Measurements from ENCODE around the gene SGPP1. TPM values are rescaled to one million over a fixed set of nuclear protein-coding genes. Genes with fewer than 3 reads are reported as not detected.
"Not testable (repeated sequence)": the region's sequence is repeated elsewhere in the genome, so short reads cannot be mapped to it uniquely, and the experiment has no call there.

The SGPP1 gene
- total RNA-seq, 1 donor from 2014 or later: 6.5 TPM

DNA sequence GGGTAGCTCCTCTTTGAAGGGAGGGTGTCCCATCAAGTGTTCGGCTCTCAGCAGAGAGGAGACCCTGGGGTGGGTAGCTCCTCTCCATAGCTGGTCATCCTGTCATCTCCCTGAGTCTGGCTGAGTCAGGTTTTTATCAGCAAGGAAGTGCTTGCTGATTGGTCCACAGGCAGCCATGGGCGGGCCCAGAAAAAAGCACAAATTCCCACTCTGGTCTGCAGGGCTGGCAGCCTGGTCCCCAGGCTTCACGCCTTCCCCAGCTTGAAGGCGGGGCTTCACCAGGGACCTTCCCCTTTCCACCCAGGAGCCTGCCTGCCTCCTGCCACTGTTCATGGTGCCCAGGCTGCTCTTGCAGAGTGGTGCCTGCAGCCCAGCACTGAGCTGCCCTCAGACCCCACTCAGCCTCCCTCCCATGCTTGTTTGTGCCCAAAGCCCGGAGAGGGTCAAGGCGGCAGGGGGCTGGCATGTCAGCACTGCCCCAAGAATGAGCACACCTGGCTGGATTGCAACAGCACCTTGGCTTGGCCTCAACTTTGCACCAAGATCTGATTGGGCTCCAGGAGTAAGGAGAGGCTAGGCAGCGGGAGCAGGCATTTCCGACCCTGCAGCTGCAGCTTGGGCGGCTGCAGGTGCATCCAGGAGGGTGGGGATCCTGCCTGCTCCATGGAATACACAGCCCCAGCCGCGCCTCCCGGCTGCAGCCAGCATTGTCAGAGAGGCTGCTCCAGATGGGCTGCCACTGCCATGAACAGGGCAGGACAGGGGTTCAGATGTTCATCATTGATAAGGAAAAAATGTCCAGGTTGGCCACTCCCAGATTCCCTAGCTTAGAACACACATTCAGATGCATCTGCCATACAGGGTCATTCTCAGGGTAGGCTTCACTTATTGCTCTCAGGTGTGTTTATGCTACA is 64.2 kb downstream of the SGPP1 start:
- Mint-ChIP-seq H3K27ac (no peak overlapping the region), H3K4me3 (ENCODE audit: low read depth) (no peak overlapping the region), H3K27me3 (no peaks in the 10 kb centered on the region), H3K4me1 (ENCODE audit: low read depth) (no peaks in the 10 kb centered on the region), H3K36me3 (ENCODE audit: insufficient read depth) (peaks cover 3% of the 10 kb centered on the region), H3K9me3 (ENCODE audit: low read depth) (no peaks in the 10 kb centered on the region)
- TF ChIP-seq, protein P1, sequence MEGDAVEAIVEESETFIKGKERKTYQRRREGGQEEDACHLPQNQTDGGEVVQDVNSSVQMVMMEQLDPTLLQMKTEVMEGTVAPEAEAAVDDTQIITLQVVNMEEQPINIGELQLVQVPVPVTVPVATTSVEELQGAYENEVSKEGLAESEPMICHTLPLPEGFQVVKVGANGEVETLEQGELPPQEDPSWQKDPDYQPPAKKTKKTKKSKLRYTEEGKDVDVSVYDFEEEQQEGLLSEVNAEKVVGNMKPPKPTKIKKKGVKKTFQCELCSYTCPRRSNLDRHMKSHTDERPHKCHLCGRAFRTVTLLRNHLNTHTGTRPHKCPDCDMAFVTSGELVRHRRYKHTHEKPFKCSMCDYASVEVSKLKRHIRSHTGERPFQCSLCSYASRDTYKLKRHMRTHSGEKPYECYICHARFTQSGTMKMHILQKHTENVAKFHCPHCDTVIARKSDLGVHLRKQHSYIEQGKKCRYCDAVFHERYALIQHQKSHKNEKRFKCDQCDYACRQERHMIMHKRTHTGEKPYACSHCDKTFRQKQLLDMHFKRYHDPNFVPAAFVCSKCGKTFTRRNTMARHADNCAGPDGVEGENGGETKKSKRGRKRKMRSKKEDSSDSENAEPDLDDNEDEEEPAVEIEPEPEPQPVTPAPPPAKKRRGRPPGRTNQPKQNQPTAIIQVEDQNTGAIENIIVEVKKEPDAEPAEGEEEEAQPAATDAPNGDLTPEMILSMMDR (IDR thresholded peaks at IDR 0.05; ENCODE audit: unreplicated experiment): no peak
- DNase-seq (ENCODE audit: low spot score, unreplicated experiment): no peak

DNA sequence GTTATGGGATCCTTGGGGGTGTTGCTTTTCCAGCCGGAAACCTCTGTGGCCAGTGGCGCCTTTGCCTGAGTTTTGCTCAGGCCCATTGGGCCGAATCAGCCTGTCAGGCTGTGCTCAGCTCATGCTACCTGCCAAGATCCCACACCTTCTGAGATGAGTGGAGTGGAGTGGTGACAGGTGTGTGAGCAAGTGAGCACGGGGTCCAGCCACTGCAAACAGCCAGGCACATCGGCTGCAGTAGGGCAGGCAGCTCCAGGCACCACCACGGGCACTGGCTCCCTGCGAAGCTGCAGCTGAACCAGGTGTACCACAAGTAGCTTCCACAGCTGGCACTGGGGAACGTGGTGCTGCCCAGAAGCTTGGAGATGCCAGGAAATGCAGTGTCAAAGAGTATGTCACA is 65.1 kb downstream of the SGPP1 start:
- Mint-ChIP-seq H3K4me1 (ENCODE audit: low read depth) (no peaks in the 10 kb centered on the region), H3K27me3 (no peaks in the 10 kb centered on the region), H3K36me3 (ENCODE audit: insufficient read depth) (peaks cover 3% of the 10 kb centered on the region), H3K4me3 (ENCODE audit: low read depth) (no peak overlapping the region), H3K27ac (no peak overlapping the region), H3K9me3 (ENCODE audit: low read depth) (no peaks in the 10 kb centered on the region)
- TF ChIP-seq, protein P1 (IDR thresholded peaks at IDR 0.05; ENCODE audit: unreplicated experiment): no peak
- no peak for DNase-seq (ENCODE audit: low spot score, unreplicated experiment)

GRCh38 chr14:63661881-63662280 is 66.0 kb downstream of the SGPP1 start:
- H3K36me3 Mint-ChIP-seq (ENCODE audit: insufficient read depth); H3K4me1 Mint-ChIP-seq (ENCODE audit: low read depth); H3K9me3 Mint-ChIP-seq (ENCODE audit: low read depth); H3K4me3 Mint-ChIP-seq (ENCODE audit: low read depth); H3K27me3 Mint-ChIP-seq; H3K27ac Mint-ChIP-seq; DNase-seq (ENCODE audit: low spot score, unreplicated experiment): not testable (repeated sequence)

- Mint-ChIP-seq H3K27me3 (no peaks in the 10 kb centered on the region), H3K4me3 (ENCODE audit: low read depth) (no peak overlapping the region), H3K27ac (peak overlapping the region; percentile 76), H3K36me3 (ENCODE audit: insufficient read depth) (peaks cover 3% of the 10 kb centered on the region), H3K9me3 (ENCODE audit: low read depth) (no peaks in the 10 kb centered on the region), H3K4me1 (ENCODE audit: low read depth) (no peaks in the 10 kb centered on the region)
- TF ChIP-seq, protein P1 (IDR thresholded peaks at IDR 0.05; ENCODE audit: unreplicated experiment): no peak
- no peak for DNase-seq (ENCODE audit: low spot score, unreplicated experiment)
Observed at GRCh38 chr14:63659726-63660125, 68.1 kb downstream of the SGPP1 start.

DNA sequence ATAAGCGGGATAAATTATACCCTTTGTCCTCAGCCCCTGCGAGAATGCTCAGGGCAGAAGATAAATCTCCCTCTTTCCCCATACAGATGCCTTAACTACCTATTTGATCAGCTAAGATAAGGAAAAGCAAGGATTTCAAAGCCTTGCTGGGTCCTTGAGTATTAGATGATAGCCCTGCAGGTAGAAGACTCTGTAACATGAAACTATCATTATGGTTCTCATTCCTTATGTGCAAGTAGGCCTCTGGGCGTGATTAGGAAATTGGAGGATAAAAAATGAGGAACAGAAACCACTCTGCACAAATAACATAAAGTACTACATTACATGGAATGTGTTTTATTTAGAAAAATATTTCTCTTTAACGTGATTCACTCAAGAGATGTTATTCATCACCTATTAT is 71.7 kb downstream of the SGPP1 start:
- TF ChIP-seq, protein P1 (IDR thresholded peaks at IDR 0.05; ENCODE audit: unreplicated experiment): no peak
- H3K4me1 Mint-ChIP-seq (ENCODE audit: low read depth): no peaks in the 10 kb centered on the region
- no peaks in the 10 kb centered on the region for H3K27me3 Mint-ChIP-seq
- H3K36me3 Mint-ChIP-seq (ENCODE audit: insufficient read depth): peaks cover 3% of the 10 kb centered on the region
- no peaks in the 10 kb centered on the region for H3K9me3 Mint-ChIP-seq (ENCODE audit: low read depth)
- H3K4me3 Mint-ChIP-seq (ENCODE audit: low read depth): no peak overlapping the region
- no peak overlapping the region for H3K27ac Mint-ChIP-seq
- no peak for DNase-seq (ENCODE audit: low spot score, unreplicated experiment)

DNA sequence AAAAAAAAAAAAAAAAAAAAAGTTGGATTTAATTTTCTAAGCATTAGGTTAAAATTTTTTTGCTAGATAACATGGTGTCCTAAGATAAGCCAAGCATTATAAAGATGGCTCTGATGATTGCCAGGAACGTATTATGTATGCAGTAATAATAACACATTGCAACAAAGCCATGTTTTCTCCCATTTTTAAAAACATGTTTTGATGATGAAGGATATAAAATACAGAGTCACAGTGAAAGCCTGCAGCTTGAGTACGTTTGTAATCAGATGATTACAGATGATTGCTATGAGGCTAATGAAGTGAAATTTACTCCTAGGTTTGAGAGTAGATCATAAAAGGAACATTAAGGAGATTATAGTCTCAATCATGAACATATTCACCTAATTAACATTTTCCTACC is 72.9 kb downstream of the SGPP1 start:
- H3K4me3 Mint-ChIP-seq (ENCODE audit: low read depth): no peak overlapping the region
- no peak overlapping the region for H3K27ac Mint-ChIP-seq
- peaks cover 3% of the 10 kb centered on the region for H3K36me3 Mint-ChIP-seq (ENCODE audit: insufficient read depth)
- H3K27me3 Mint-ChIP-seq: no peaks in the 10 kb centered on the region
- no peaks in the 10 kb centered on the region for H3K4me1 Mint-ChIP-seq (ENCODE audit: low read depth)
- no peaks in the 10 kb centered on the region for H3K9me3 Mint-ChIP-seq (ENCODE audit: low read depth)
- TF ChIP-seq, protein P1 (IDR thresholded peaks at IDR 0.05; ENCODE audit: unreplicated experiment): no peak
- no peak for DNase-seq (ENCODE audit: low spot score, unreplicated experiment)

Data from progenitor cell of endocrine pancreas (in vitro differentiated cells).